Osteoblast (primary cell): ENCODE results near the gene EFNB2. TPM values are rescaled to one million over a fixed set of nuclear protein-coding genes. Genes with fewer than 3 reads are reported as not detected.

Experiments used
- DNase-seq: peaks from one replicate; pipeline ENCODE4 v3.0.0; 2011; ENCODE audit warnings: low spot score, mixed read lengths; ENCODE audit not compliant: insufficient read length; ENCODE audit errors: missing footprints
- H2AFZ ChIP-seq: 2 replicates; pipeline ENCODE4 v1.6.0; 2011; ENCODE audit warnings: mild to moderate bottlenecking, low read length
- H3K27ac ChIP-seq: 2 replicates; pipeline ENCODE4 v1.5.1; 2011; ENCODE audit warnings: mild to moderate bottlenecking, low read depth, low read length, moderate library complexity
- H3K27me3 ChIP-seq: 2 replicates; pipeline ENCODE4 v1.6.0; 2012; ENCODE audit warnings: mild to moderate bottlenecking, control low read depth, inconsistent platforms, low read length, moderate library complexity; ENCODE audit not compliant: insufficient read depth
- H3K36me3 ChIP-seq: 2 replicates; pipeline ENCODE4 v1.5.1; 2011; ENCODE audit warnings: mild to moderate bottlenecking, low read length, control low read depth, moderate library complexity; ENCODE audit not compliant: insufficient read depth
- H3K4me1 ChIP-seq: 2 replicates; pipeline ENCODE4 v1.5.1; 2011; ENCODE audit warnings: mild to moderate bottlenecking, low read length, control low read depth, moderate library complexity; ENCODE audit not compliant: insufficient read depth
- H3K4me2 ChIP-seq: 2 replicates; pipeline ENCODE4 v1.6.0; 2011; ENCODE audit warnings: mild to moderate bottlenecking, low read length; ENCODE audit not compliant: insufficient read depth
- H3K4me3 ChIP-seq: fragments of 200-600 bp; sonication (generic); 3 replicates; pipeline ENCODE4 v1.5.1; 2012; ENCODE audit warnings: mild to moderate bottlenecking, low read length, inconsistent platforms; ENCODE audit not compliant: insufficient read depth
- H3K79me2 ChIP-seq: 2 replicates; pipeline ENCODE4 v1.6.0; 2012; ENCODE audit warnings: mild to moderate bottlenecking, low read length, control low read depth, inconsistent platforms; ENCODE audit not compliant: insufficient read depth
- H3K9me3 ChIP-seq: 2 replicates; pipeline ENCODE4 v1.5.1; 2011; ENCODE audit warnings: low read depth, low read length, control low read depth
- H4K20me1 ChIP-seq: 2 replicates; pipeline ENCODE4 v1.6.0; 2012; ENCODE audit warnings: mild to moderate bottlenecking, low read length, control low read depth; ENCODE audit not compliant: insufficient read depth
- total RNA-seq: library from RNA; depleted of rRNA; stranded (reverse); fragments of >200 nt; gene quantifications from 2 replicates; pipeline ENCODE4 v1.2.3, GENCODE V29; 2012
- TF ChIP-seq, protein P1 (sequence below): IDR thresholded peaks from 2 replicates; pipeline ENCODE4 v1.5.1; 2011; ENCODE audit warnings: mild to moderate bottlenecking, low read depth, low read length, moderate library complexity; ENCODE audit errors: extremely low read depth

Gene EFNB2
- total RNA-seq, 1 donor = 17.0 TPM

DNA sequence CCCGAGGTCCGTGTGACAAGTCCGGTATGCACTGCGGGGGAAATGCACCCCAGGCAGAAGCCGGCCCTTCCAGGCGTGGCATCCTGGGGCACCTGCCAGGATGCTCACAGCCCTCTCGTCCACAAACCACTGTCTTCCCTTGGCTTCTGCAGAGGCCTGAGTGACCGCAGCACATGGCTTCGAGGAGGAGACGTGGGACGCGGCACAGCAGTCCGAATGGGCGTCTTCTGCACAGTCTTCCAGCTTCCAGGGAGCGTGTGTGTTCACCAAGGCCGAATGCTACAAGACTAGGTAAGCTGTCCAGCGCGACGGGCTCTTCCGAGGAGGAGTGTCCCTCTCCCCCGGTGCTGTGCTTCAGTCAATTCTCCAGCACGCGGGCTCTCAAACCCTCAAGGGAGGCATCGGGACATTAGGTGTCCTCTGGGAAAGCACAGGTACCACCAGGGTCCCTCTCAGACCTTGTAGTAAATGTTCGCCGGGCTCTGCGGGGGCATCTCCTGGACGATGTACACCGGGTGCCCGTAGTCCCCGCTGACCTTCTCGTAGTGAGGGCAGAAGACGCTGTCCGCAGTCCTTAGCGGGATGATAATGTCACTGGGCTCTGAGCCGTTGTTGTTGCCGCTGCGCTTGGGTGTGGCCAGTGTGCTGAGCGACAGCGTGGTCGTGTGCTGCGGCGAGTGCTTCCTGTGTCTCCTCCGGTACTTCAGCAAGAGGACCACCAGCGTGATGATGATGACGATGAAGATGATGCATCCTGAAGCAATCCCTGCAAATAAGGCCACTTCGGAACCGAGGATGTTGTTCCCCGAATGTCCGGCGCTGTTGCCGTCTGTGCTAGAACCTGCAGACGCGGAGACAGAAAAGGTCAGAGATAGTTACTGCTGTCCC is 42.6 kb downstream of the EFNB2 start:
- no peak for DNase-seq
- no peak overlapping the region for H3K4me3 ChIP-seq
- no peaks in the 10 kb centered on the region for H3K27me3 ChIP-seq
- H3K27ac ChIP-seq = no peak overlapping the region
- peaks cover 6% of the 10 kb centered on the region for H3K79me2 ChIP-seq
- TF ChIP-seq, protein P1, sequence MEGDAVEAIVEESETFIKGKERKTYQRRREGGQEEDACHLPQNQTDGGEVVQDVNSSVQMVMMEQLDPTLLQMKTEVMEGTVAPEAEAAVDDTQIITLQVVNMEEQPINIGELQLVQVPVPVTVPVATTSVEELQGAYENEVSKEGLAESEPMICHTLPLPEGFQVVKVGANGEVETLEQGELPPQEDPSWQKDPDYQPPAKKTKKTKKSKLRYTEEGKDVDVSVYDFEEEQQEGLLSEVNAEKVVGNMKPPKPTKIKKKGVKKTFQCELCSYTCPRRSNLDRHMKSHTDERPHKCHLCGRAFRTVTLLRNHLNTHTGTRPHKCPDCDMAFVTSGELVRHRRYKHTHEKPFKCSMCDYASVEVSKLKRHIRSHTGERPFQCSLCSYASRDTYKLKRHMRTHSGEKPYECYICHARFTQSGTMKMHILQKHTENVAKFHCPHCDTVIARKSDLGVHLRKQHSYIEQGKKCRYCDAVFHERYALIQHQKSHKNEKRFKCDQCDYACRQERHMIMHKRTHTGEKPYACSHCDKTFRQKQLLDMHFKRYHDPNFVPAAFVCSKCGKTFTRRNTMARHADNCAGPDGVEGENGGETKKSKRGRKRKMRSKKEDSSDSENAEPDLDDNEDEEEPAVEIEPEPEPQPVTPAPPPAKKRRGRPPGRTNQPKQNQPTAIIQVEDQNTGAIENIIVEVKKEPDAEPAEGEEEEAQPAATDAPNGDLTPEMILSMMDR = no peak
- no peaks in the 10 kb centered on the region for H3K4me1 ChIP-seq
- no peak overlapping the region for H3K4me2 ChIP-seq
- no peaks in the 10 kb centered on the region for H4K20me1 ChIP-seq
- H3K36me3 ChIP-seq = peaks cover 38% of the 10 kb centered on the region
- no peaks in the 10 kb centered on the region for H3K9me3 ChIP-seq
- no peak overlapping the region for H2AFZ ChIP-seq

DNA sequence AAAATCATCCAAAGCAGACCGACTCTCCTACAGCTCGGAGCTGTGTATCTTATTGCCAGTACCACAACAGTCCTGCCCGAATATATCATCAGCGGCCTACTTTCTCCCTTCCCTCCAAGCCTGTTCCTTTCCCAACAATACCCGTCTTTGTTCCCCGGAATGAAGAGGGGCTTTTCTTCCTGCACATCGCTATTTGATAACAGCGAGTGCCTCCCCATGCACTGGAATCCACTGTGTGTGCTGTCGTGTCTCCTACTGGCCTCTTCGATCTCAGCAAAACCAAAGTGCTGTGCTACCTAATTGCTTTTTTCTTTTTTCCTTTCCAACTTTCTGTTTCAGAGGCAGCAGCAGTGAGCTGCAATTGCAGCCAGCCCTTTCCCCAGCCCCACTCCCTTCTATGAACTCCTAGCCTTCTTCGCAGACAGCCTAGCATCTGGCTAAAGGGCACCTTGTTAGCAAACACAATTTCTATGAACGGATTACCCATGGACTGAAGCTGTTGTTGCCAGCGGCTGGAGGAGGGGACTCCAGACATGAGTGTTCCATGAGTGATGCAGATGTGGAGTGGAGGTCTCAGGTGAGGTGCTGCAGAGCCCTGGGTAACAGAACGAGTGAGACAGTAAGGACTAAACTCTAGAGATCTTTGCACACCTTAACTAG is 43.4 kb downstream of the EFNB2 start:
- H3K4me2 ChIP-seq = no peak overlapping the region
- H3K4me3 ChIP-seq = no peak overlapping the region
- no peaks in the 10 kb centered on the region for H3K4me1 ChIP-seq
- DNase-seq = no peak
- H3K27me3 ChIP-seq = no peaks in the 10 kb centered on the region
- H2AFZ ChIP-seq = no peak overlapping the region
- no peak overlapping the region for H3K27ac ChIP-seq
- no peaks in the 10 kb centered on the region for H3K9me3 ChIP-seq
- no peaks in the 10 kb centered on the region for H4K20me1 ChIP-seq
- peaks cover 6% of the 10 kb centered on the region for H3K79me2 ChIP-seq
- H3K36me3 ChIP-seq = peaks cover 38% of the 10 kb centered on the region
- TF ChIP-seq, protein P1 = no peak

DNA sequence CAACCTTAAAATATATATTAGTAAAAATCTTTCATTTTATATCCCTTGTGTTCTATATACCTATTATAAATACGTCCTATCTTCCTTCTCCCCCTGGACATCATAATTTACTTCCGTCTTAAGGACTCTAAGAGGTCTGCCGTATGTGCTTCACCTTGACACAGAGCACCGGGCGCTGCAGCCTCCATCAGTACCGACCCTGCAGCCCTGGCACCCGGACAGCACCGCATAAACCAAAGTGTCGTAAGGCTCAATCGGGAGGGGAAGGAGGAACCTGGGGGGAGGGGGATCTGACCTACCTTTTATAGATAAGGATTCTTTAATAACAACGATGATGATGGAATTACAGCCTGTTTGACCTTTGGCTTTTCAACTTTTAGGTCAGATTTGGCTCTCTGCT is 44.0 kb downstream of the EFNB2 start:
- TF ChIP-seq, protein P1 = no peak
- no peak for DNase-seq
- H3K4me3 ChIP-seq = no peak overlapping the region
- H3K9me3 ChIP-seq = no peaks in the 10 kb centered on the region
- H4K20me1 ChIP-seq = no peaks in the 10 kb centered on the region
- no peak overlapping the region for H3K4me2 ChIP-seq
- peaks cover 38% of the 10 kb centered on the region for H3K36me3 ChIP-seq
- H3K27ac ChIP-seq = no peak overlapping the region
- no peaks in the 10 kb centered on the region for H3K4me1 ChIP-seq
- H3K79me2 ChIP-seq = peaks cover 6% of the 10 kb centered on the region
- no peaks in the 10 kb centered on the region for H3K27me3 ChIP-seq
- H2AFZ ChIP-seq = no peak overlapping the region
